HG03442 (cell line): ENCODE measurements around the gene DEDD.
"Not testable (repeated sequence)": the region's sequence is repeated elsewhere in the genome, so short reads cannot be mapped to it uniquely, and the experiment has no call there.

ENCODE experiments used
- ATAC-seq: cut with Tn5 transposase; IDR thresholded peaks from one replicate; pipeline ENCODE4 v1.9.1; 2021; ENCODE audit warnings: mild to moderate bottlenecking, moderate library complexity; ENCODE audit not compliant: unreplicated experiment

The DEDD gene

GRCh38 chr1:161130266-161130665, 2.2 kb downstream of the DEDD start:
- ATAC-seq, result no peak

DNA sequence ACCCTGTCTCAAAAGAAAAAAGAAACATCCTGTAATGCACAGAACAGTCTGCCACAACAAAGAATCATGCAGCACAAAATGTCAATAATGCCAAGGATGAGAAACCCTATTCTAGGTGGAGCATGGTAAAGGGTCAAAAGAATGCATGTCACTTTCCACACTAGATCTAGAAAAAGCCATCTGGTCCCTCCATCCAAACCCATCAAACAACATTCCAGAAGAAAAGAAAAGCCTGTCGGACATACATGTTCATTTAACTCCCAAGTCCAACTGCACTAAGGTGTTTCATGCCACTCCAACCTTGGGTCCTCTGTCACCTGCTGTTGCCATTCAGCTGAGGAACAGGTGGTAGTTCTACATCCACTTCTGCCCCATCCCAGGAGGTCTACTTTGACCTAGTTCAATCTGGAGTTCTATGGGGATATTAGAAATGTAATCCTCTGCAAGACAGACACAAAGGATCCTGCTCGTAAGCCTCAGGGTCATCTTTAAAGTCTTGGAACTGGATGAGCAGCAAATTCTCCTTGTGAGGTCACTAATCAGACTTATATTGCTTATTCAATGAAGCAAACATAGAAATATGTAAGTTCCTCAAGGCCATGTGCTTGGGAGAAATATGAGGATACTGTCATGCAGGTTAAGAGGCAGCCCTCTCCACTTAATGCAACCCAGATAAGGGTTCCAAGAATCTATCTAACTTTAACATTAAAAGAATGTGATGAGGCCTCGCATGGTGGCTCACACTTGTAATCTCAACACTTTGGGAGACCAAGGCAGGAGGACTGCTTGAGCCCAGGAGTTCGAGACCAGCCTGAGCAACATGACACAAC, 3.7 kb downstream of the DEDD start:
- ATAC-seq, result no peak

DNA sequence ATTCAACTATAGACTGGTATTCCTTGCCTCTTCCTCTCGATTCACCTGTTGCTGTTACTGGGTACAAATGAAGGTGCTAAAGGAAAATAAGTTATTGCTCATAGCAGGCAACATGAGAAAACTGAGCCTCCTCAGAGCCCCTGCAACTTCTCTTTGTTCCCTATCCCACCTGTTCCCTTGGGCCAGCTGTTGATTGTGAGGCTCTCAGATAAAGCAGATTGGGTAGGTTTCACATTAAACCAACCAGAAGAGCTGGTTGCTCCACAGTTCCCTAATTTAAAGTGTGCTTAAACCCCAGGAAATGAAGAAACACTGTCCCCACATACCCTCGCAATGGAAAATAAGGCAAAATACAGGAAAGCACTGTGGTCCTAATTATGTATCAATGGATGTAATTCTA, 4.8 kb downstream of the DEDD start:
- ATAC-seq, result no peak

DNA sequence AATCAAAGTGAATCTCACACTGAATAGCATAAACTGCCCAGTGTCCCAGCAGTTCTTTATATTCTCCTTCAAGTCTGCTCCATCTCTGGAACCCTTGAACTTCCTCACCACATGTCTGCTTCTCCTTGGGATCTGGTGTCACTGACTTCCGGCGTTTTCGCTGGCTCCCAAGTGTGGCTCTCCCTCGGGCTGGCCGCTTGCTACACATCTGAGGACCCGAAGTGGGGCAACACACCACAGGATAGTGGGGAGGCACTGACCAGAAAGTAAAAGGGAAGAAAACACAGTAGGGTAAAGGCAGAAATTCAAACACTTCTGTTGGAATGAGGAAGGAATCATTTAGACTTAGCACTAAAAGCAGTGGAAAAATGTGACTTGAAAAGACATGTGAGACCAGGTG, 9.5 kb downstream of the DEDD start:
- no peak for ATAC-seq

- ATAC-seq, result no peak
Observed at GRCh38 chr1:161121834-161122233, 10.6 kb downstream of the DEDD start.

DNA sequence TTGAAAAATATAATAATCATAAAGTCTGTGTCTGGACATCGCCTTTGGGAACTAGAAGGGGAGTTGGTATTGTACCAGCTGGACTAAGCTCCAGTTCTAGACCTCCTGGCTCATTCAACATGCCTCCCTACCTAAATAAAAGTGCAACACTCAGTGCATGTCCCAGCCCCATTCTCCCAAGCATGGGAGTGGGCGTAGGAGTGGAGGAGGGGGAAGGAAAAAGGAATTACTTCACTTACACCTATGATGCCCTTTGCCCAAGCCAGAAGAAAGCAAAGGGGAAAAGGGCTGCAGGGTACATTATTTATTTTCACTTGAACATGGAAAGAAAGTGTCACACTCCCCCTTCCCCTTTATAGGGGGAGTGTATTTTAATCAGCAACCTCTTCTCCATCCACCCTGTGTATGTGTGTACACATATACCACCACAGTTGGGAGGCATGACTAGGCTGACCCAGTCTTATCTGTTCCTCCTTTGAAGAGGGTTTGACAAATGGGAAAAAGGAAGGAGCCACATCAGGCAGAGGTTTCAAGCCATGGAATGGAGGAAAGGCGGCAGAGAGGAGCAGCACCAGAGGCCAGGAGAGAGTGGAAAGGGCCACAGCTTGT, 11.3 kb downstream of the DEDD start:
- no peak for ATAC-seq

- ATAC-seq, result peak; percentile 41
Observed at GRCh38 chr1:161119092-161119903, 13.2 kb downstream of the DEDD start.

GRCh38 chr1:161117759-161118581, 14.5 kb downstream of the DEDD start, which contains the start of the genes NIT1 and PFDN2:
Gene NIT1, plus strand, starts transcription at chr1:161118105. Its CDS starts 72 bp downstream, at chr1:161118177.
Gene PFDN2, minus strand, starts transcription at chr1:161118037. Its CDS starts 11 bp downstream, at chr1:161118026.
- peak; percentile 79 for ATAC-seq

DNA sequence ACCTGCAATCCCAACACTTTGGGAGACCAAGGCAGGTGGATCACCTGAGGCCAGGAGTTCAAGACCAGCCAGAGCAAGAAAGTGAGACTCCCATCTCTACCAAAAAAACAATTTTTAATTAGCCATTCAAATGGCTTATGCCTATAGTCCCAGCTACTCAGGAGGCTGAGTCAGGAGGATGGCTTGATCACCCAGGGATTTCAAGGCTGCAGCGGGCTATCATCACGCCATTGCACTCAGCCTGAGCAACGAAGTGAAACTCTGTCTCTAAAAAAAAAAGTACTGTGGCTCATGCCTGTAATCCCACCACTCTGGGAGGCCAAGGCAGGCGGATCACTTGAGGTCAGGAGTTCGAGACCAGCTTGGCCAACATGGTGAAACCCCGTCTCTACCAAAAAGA, 16.5 kb downstream of the DEDD start:
- not testable (repeated sequence) for ATAC-seq

- no peak for ATAC-seq
Observed at GRCh38 chr1:161115132-161115711, 17.2 kb downstream of the DEDD start.

- ATAC-seq, result no peak
Observed at GRCh38 chr1:161114556-161114955, 17.9 kb downstream of the DEDD start.

- no peak for ATAC-seq
Observed at GRCh38 chr1:161113915-161114314, 18.6 kb downstream of the DEDD start.

- ATAC-seq, result no peak
Observed at GRCh38 chr1:161111527-161111926, 20.9 kb downstream of the DEDD start.

DNA sequence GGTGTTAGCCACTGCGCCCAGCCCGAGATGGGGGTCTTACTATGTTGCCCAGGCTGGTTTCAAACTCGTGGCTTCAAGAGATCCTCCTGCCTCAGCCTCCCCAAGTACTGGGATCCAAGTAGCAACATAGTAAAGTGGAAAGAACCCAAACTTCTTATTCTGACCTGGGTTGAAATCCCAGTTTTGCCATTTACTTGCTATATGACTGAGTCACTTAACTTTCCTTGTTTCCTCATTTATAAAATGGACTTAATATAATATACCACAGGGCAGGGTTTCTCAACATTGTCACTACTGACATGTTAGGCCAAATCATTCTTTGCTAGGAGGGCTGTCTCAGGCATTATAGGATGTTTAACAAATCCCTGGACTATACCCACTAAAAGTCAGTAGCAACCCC, 21.4 kb downstream of the DEDD start:
- ATAC-seq, result no peak

- no peak for ATAC-seq
Observed at GRCh38 chr1:161106431-161106830, 26.0 kb downstream of the DEDD start.

DNA sequence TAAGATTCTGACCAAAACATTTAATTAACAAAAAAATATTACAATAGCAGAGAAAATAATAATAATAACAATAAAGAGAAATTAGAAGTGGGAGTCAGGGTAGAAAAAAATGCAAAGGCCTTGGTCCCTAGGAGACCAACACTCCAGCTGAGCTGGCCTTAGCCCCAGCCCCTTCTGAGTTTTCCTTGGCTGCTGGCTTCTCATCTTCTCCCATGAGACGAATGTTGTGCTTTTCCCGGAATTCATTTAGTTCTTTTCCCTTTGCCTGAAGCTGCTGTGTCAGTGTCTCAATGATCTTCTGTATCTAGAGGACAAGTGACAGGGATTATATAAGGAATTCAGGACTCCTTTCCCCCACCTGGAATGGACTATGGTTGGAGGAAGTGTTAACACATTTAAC, 31.9 kb downstream of the DEDD start:
- no peak for ATAC-seq

DNA sequence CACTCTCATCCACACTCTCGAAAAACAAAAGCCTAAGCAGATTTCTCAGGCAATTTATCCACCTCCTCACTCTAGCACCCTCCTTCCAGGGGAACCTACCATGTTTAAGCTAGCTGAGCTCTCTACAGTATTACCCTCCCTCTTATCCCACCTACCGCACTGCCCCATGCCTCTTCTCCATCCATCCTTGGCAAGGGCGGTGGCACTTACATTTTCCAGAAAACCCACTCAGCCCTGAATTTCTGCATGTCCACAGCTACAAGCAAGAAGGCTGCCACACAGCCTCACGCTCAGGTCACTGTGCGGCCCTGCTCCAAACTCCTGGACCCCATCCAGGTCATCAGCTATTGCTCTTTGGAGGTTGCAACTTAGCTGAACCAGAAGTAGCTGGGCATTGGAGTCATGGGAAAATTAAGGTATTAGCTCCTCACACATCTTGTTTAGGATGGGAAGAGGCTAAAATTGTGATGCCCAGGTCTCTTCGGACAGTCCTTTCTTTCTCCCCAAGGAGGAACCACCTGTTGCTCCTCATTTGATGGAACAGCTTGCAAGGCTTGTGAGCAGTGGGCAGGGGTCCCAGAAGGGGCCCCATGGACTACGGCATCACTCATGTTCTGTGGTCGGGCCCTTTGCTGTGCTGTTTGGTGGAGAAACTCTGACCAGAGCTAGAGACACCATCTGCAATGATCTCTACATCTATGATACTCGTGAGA, 33.2 kb downstream of the DEDD start:
- no peak for ATAC-seq

DNA sequence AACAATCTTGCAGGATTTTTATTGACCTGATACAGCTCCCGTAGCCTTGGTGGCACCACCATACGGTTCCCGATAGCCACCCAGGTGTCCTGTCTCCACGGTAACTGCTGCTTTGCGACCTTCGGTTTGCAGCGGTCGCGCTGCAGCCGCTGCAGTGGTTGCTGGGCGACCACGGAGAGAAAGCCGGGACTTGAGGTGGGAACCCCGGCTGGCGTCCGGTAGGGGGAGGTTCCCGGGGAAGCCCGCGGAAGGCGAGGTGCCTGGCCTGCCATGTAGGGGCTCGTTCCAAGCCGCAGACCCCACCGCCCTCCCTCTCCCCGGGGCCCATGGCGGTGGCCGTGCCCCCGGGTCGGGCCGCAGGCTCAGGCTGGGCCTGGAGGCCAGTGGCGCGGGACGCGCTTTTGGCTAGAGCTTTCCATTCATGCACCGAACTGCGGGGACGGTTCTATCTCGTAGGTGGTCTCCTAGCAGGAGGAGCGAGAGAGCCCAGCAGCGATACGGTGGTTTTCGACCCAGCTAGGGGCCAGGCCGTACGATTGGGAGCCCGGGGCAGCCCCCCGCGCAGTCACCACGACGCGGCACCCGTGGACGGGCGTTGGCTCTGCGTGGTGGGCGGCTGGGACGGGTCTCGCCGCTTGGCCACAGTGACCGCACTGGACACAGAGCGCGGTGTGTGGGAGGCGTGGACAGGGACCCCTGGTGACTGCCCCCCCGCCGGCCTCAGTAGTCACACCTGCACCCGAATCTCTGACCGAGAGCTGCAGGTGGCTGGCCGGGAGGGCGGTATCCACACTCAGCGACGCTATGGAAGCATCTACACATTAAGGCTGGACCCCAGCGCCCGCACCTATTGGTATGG, 34.0 kb downstream of the DEDD start, which contains the start of gene KLHDC9:
Gene KLHDC9, plus strand, starts transcription at position 152 of the 859 bp plus-strand sequence. Its CDS starts 175 bp downstream, at position 327.
- ATAC-seq, result peak; percentile 73

GRCh38 chr1:161096530-161096929, 35.9 kb downstream of the DEDD start:
- ATAC-seq, result no peak
